KOPT-K1 (cell line): ENCODE measurements around the gene SAP30.

ENCODE experiments used
- H3K27ac ChIP-seq: fragments of 200-600 bp; sonication (generic); 2 replicates; pipeline ENCODE4 v1.5.1; 2016; ENCODE audit warnings: antibody characterized with exemption, mild to moderate bottlenecking, low read depth, low read length; ENCODE audit not compliant: poor library complexity, severe bottlenecking
- H3K36me3 ChIP-seq: fragments of 200-600 bp; sonication (generic); 2 replicates; pipeline ENCODE4 v1.5.1; 2017; ENCODE audit warnings: antibody characterized with exemption, mild to moderate bottlenecking, low read length, moderate library complexity; ENCODE audit not compliant: insufficient read depth
- H3K9me3 ChIP-seq: fragments of 200-600 bp; sonication (generic); 2 replicates; pipeline ENCODE4 v1.5.1; 2017; ENCODE audit warnings: antibody characterized with exemption, low read length, mild to moderate bottlenecking; ENCODE audit not compliant: insufficient read depth, poor library complexity, severe bottlenecking

Gene SAP30

DNA sequence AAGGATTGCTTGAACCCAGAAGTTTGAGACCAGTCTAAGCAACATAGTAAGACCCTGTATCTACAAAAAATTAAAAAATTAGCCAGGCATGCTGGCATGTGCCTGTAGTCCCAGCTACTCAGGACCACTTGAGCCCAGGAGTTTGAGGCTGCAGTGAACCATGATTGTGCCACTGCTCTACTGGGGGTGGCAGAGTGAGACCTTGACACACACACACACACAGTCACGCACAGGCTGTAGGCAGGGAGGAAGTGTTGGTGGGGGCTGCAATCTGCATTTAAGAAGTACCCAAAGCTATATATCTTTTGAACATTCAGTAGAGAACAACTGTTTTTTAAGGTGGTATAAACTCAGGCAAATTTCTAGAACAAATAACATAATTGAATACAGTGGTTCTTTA lies 20.9 kb downstream of the SAP30 start:
- H3K27ac ChIP-seq: no peak overlapping the region
- 0 out of 2 replicates have a peak, but pooled peaks cover 5% of the 10 kb centered on the region for H3K36me3 ChIP-seq
- no peaks in the 10 kb centered on the region for H3K9me3 ChIP-seq

DNA sequence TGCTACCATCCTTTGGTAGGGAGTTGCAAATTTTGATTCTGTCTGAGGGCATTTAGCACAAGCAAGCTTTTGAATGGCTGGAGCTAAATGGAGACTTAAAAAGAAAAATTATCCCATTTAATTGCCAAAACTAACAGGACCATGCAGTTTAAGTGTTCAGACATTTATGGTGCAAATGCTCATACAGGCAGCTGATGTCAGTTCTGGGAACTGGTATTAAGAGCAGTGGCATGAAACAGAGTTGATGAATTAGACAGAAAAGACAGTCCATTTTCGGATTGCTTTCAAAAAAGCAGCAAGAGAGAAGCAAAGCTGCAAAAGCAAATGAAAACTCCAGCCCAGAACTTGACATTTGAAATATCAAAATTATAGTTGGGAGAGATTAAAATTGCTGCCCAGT lies 26.9 kb downstream of the SAP30 start:
- Histone ChIP-seq H3K36me3 (0 out of 2 replicates have a peak, but pooled peaks cover 5% of the 10 kb centered on the region), H3K27ac (no peak overlapping the region), H3K9me3 (no peaks in the 10 kb centered on the region)

DNA sequence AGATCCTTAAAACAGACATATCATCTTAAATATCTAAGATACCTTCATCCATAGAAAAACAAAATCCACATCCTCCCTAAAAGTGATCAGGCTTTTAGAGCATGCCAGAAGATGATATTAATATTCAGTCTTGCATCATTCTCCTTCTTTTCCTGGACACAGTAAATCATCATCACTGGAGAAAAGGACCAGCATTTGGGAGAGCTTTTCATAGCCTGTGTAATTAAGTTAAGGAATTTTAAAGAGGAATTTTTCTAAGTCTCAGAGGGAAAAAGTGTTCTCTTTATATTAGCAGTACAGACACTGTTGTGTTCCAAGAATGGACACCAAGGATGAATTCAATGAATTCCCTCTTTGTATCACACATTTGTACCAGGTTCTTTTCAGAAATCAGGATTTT lies 27.5 kb downstream of the SAP30 start:
- 0 out of 2 replicates have a peak, but pooled peaks cover 5% of the 10 kb centered on the region for H3K36me3 ChIP-seq
- no peak overlapping the region for H3K27ac ChIP-seq
- no peaks in the 10 kb centered on the region for H3K9me3 ChIP-seq

DNA sequence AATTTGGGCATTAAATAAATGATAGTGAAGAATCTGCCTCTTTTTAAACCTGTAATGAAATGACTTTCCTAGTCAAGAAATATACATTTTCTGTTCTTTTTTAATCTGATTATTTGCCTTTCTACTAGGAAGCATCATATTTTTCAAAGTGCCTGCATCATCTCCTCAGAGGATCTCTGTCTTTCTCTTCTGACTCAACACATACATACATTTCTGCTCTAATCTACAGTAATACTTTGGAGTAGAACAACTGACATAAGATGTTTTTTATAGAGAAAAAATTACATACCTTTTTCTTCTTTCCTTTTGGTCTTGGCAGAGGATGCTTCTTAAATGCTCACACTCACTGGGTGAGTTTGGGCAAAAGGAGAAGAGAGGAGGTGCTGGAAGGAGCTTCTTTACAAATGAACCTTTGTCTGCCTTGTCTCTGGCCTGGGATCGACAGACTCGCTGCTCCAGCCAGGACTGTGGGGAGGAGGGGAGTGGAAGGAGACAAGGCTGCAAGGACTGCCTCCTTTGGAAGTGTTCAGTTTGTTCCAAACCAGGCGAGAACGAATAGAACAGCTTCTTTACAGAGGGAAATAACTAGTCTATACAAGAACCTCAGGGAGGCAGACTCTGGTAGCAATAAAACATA lies 28.1 kb downstream of the SAP30 start, which contains the start of gene SCRG1:
TSS of gene SCRG1 (minus strand) at position 338 of the 637 bp plus-strand sequence. CDS start 7,702 bp downstream, outside the sequence.
- Histone ChIP-seq H3K27ac (no peak within 1 kb of the TSS), H3K36me3 (0 out of 2 replicates have a peak, but pooled peaks cover 4% of the 10 kb centered on the region), H3K9me3 (no peaks in the 10 kb centered on the region)

DNA sequence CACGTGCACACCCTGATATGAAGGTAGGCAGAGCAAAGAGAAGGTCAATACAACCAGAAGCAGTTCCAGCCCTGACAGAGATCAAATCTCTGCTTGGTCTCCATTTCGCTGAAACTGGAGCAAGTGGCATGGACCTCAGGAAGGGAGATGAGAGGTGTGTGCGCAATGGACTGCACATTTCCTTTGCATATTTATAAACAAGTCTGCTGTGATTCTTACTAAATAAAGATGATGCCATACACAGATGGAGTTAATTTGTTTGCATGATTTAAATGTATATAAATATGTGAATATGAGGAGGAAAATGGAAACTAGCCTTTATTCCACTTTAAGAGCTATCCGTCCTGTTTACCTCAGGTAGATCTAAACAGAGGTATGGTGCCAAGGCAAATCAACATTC lies 30.3 kb downstream of the SAP30 start:
- Histone ChIP-seq H3K27ac (no peak overlapping the region), H3K36me3 (no peaks in the 10 kb centered on the region), H3K9me3 (no peaks in the 10 kb centered on the region)

DNA sequence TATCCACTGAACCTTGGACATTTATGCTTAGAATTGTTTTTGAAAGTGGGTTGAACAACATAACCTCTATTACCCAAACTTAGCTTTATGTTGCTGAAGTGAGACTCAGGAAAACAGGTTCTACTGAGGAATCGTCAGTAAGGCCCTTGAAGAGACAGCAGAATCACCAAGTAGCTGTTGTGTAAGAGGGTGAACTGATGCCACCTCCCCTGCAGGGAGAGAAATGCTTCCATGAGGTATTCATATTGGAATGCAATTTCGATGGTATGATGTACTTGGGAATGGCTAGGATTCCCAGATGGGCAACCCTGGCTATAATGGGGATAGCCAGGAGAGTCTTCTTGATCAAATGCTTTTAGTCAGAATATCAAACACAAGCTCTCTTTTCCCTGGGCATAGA lies 32.3 kb downstream of the SAP30 start:
- H3K9me3 ChIP-seq: no peaks in the 10 kb centered on the region
- H3K27ac ChIP-seq: no peak overlapping the region
- no peaks in the 10 kb centered on the region for H3K36me3 ChIP-seq

DNA sequence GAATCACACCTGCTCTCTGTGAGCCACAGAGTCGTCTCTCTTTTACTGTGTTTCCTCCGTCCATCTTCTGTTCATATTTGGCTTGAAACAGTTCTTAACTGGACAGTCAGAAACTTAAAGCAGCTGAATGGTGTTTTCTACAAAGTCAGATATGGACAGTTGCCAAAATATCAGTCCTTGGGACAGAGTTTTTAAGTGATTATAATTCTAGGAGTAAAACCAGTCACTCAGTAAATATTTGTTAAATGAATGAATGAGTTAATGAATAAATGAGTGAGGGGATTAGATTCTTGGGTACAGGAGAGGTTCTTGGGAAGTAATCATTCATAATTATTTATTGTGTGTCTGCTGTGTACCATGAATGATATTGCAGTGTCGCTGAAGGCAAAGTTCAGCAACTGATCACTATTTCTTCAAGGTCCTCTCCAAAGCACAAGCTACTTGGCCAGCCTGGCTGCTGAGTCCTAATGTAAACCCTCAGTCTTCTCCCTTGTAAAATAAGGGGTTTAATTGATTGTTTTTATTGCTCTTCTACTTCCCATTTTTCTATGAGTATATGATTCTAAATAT lies 33.6 kb downstream of the SAP30 start:
- no peaks in the 10 kb centered on the region for H3K36me3 ChIP-seq
- no peaks in the 10 kb centered on the region for H3K9me3 ChIP-seq
- no peak overlapping the region for H3K27ac ChIP-seq

DNA sequence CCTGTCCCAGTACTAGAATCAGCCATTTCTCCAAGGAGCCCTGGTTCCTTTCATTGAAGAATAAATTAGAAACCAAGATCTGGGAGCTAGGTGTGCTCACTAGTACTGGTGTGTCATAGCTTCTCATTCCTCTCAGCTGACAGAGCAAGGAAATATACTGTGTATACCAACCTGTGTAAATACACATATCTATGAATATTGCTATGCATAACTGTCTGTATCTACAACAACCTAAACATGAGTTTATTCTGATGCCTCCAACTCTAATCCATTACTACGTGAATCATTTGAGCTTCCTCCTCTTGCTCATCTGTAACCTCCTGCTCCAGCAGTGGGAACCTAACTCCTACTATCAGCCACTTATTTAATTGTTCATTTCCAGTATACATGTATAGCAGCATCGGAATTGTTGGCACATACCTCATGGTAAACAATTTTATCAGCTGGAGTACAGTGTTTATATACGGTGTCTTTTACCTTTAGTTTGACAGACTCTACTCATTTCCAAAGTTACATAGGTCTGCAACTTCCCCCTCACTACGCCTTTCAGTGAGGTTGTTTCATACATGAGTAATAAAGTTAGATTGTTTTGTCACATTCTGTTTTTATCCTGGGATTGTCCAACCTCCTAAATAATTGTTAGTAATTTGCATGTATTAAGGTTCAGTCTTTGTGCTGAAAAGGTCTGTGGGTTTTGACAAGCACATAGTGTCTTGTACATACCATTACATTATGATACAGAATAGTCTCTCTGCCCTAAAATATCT lies 35.3 kb downstream of the SAP30 start:
- H3K36me3 ChIP-seq: no peaks in the 10 kb centered on the region
- H3K27ac ChIP-seq: no peak overlapping the region
- no peaks in the 10 kb centered on the region for H3K9me3 ChIP-seq

DNA sequence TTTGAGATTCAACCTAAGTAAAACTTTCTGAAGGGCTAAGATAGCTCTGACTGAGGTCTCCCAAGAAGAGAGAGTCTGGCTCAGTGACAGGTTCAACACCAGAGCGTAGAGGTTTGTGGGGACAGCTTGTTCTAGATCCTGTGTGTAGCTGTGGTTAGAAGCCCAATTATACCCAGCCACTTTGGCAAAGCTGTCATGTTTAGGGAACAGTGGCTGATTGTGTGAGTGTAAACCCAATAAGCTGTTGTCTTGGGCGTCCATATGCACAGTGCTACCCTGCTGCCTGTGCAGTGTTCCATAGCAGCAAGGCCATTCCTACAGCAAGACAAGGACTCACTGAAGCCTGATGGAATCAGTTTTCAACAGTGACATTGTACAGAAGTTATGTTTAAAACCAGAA lies 39.3 kb downstream of the SAP30 start:
- H3K36me3 ChIP-seq: no peaks in the 10 kb centered on the region
- no peak overlapping the region for H3K27ac ChIP-seq
- H3K9me3 ChIP-seq: no peaks in the 10 kb centered on the region

DNA sequence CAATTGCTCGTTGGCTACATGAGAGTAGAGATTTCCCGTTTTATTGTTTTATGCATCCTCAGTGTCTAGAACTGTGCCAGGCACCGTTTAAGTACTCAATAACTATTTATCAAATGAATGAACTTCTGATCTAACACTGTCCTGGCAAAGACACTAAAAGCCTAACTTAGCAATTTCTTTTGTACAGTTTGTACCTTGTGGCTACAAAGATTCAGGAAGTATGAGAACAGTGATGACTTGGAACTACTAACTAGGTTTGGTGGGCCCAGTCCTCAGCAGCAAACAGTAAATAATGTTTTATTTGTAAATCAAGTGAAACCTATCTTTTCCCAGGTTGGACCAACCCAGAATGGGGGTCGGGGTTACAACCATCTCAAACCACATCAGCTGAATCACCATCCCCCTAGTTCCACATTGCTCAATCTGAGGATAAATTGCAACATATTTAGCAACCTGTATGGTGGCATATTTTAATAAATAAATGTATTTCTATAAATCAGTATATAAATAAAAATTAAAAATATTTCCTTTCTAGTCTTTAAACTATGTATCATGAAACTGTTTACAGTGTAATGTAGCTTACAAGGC lies 40.4 kb downstream of the SAP30 start:
- no peaks in the 10 kb centered on the region for H3K9me3 ChIP-seq
- no peak overlapping the region for H3K27ac ChIP-seq
- no peaks in the 10 kb centered on the region for H3K36me3 ChIP-seq

DNA sequence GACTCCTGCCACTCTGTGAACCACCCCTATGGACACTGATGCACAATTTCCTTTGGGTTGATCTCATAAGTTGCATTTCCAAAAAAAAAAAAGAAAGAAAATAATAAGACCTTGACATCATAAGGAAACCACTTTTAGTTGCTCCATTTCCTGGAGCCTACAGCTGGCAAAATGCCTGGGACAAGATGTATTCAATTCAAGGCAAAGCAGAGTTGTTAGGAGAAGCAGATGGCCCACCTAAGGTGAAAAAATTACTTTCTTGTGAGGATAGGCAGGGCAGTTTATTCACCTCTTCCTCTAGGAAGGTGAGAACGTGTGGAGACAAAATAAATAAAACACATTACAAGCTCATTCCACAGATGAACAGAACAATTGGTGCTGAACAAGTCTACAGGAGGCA lies 42.3 kb downstream of the SAP30 start:
- no peaks in the 10 kb centered on the region for H3K9me3 ChIP-seq
- no peaks in the 10 kb centered on the region for H3K36me3 ChIP-seq
- H3K27ac ChIP-seq: no peak overlapping the region

DNA sequence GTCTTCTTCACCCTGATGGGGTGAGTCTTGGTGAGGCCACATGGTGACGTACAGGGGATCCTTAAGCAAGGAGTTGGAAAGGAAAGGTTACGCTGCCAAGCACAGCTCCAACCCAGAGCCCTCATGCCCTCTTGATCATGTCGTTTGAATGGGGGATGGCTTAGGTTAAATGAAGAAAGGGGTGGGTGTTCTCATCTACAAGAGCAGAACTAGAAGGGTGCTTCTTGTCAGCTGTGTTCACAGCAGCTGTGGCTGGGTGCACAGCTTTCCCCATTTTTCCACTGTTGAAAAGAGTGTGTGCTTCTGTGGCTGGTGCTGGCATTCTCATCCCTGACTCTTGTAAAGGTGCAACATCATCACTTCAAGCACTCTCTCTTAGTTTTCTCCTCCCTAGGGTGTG lies 43.7 kb downstream of the SAP30 start:
- Histone ChIP-seq H3K27ac (no peak overlapping the region), H3K36me3 (no peaks in the 10 kb centered on the region), H3K9me3 (no peaks in the 10 kb centered on the region)

DNA sequence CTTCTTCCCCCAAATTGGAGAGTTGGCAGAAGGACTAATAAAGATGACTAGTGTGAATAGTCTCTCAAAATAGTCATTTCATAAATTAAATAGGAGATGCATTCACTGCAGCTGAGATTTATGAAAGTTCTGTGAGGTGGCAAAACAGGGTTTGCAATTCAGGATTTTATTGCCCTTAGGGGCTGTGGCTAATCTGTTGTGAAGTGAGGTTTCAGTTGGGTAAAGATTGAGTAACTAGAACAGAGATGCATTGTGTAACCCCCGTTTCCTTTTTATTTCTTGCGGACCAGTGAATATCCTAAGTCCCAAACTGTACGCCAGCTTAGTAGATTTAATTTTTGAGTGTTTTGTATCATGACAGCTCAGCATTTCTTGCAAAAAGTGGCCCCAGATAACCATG lies 44.3 kb downstream of the SAP30 start:
- Histone ChIP-seq H3K27ac (no peak overlapping the region), H3K36me3 (no peaks in the 10 kb centered on the region), H3K9me3 (no peaks in the 10 kb centered on the region)

DNA sequence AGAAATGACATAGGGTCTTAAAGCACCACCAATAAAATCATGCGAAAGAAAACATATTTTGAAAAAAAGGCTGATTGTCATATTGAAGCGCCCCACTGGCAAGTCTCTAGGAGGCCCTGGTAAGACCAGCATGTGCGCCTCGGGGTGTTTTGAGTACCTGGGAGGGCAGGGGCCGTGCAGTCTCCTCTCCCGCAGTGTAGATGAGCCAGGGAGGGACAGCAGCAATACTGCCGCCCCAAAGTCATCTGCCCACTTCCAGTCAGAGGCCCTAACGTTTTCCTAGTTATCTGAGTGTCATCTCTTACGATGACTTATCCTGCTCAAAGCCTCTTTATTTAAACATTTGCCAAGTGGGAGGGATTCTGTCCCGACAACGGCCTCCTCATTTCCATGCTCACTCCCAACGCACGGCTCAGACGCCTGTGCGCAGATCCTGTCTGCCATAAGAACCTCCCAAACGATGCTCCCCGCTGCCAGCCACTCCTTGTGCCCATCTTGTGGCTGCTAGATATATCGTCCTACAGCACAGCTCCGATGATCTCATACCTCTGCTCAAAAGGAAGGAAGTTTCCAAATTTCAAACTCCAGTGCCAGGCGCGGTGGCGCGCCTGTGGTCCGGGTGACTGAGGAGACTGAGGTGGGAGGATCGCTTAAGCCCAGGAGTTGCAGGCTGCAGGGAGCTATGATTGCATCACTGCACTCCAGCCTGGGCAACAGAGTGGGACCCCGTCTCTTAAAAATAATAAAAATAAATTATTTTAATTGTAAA lies 45.3 kb downstream of the SAP30 start:
- H3K36me3 ChIP-seq: no peaks in the 10 kb centered on the region
- no peaks in the 10 kb centered on the region for H3K9me3 ChIP-seq
- H3K27ac ChIP-seq: no peak overlapping the region

DNA sequence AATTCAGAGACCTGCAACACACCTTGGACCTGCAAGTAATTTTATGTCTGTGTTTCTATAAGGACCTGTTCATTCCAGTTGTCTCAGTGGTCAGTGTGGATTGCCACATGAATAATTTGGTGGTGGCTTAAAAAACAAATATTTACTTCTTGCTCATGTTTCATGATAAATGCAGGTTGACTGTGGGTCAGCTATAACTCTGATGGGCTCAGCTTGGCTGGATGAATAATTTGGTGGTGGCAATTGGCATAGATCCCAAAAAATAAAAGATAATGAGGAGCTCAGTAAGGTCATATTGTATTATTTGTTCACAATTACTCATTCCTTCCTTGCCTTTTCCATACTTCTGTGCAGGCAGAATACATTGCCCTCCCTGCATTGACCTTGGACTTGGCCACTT lies 47.1 kb downstream of the SAP30 start:
- no peak overlapping the region for H3K27ac ChIP-seq
- no peaks in the 10 kb centered on the region for H3K9me3 ChIP-seq
- no peaks in the 10 kb centered on the region for H3K36me3 ChIP-seq
